MM.1S (cell line): Measurements from ENCODE around the gene FAXDC2.

Source experiments
- DNase-seq: peaks from one replicate; pipeline ENCODE4 v3.0.0-alpha.2; 2015
- H2AFZ ChIP-seq: fragments of 300-600 bp; sonication (generic); 2 replicates; pipeline ENCODE4 v1.6.0; 2016; ENCODE audit warnings: antibody characterized with exemption, low read length
- H3F3A ChIP-seq: fragments of 300-600 bp; sonication (generic); 2 replicates; pipeline ENCODE4 v1.6.1; 2016; ENCODE audit warnings: mild to moderate bottlenecking, antibody characterized with exemption, low read length, moderate library complexity, mixed read lengths; ENCODE audit not compliant: insufficient read depth
- H3K27ac ChIP-seq: fragments of 300-600 bp; sonication (generic); 2 replicates; pipeline ENCODE4 v1.5.1; 2016; ENCODE audit warnings: mild to moderate bottlenecking, low read length
- H3K27me3 ChIP-seq: fragments of 300-600 bp; sonication (generic); replicated peaks from 2 replicates; pipeline ENCODE4 v1.6.0; 2016; ENCODE audit warnings: low read length; ENCODE audit not compliant: insufficient read depth
- H3K36me3 ChIP-seq: fragments of 300-600 bp; sonication (generic); replicated peaks from 2 replicates; pipeline ENCODE4 v1.6.1; 2016; ENCODE audit warnings: mild to moderate bottlenecking, low read length, mixed read lengths; ENCODE audit not compliant: insufficient read depth
- H3K4me1 ChIP-seq: fragments of 300-600 bp; sonication (generic); 2 replicates; pipeline ENCODE4 v1.6.1; 2016; ENCODE audit warnings: low read length, mixed read lengths
- H3K4me2 ChIP-seq: fragments of 300-600 bp; sonication (generic); 2 replicates; pipeline ENCODE4 v1.6.0; 2016; ENCODE audit warnings: low read depth, low read length
- H3K4me3 ChIP-seq: fragments of 300-600 bp; sonication (generic); 2 replicates; pipeline ENCODE4 v1.5.1; 2016; ENCODE audit warnings: low read length, mixed read lengths
- H3K79me2 ChIP-seq: fragments of 300-600 bp; sonication (generic); 2 replicates; pipeline ENCODE4 v1.6.1; 2016; ENCODE audit warnings: mixed run types, low read length, mixed read lengths
- H3K9ac ChIP-seq: fragments of 300-600 bp; sonication (generic); 2 replicates; pipeline ENCODE4 v1.6.1; 2016; ENCODE audit warnings: low read length, mixed read lengths
- H3K9me2 ChIP-seq: fragments of 300-600 bp; sonication (generic); replicated peaks from 2 replicates; pipeline ENCODE4 v1.6.1; 2016; ENCODE audit warnings: mild to moderate bottlenecking, low read length, mixed read lengths; ENCODE audit not compliant: insufficient read depth
- H3K9me3 ChIP-seq: fragments of 300-600 bp; sonication (generic); replicated peaks from 2 replicates; pipeline ENCODE4 v1.6.1; 2016; ENCODE audit warnings: mild to moderate bottlenecking, low read length, mixed read lengths; ENCODE audit not compliant: insufficient read depth
- H4K20me1 ChIP-seq: fragments of 300-600 bp; sonication (generic); 2 replicates; pipeline ENCODE4 v1.6.1; 2016; ENCODE audit warnings: mild to moderate bottlenecking, low read length, moderate library complexity, mixed read lengths; ENCODE audit not compliant: insufficient read depth
- CTCF ChIP-seq: fragments of 300-600 bp; sonication (generic); IDR thresholded peaks from 2 replicates; pipeline ENCODE4 v1.5.1; 2016; ENCODE audit warnings: antibody characterized with exemption, low read length, mixed read lengths
- EZH2 ChIP-seq: fragments of 300-600 bp; sonication (generic); optimal IDR thresholded peaks from 2 replicates; pipeline ENCODE3; 2017; ENCODE audit warnings: low read depth, mild to moderate bottlenecking, antibody characterized with exemption, low read length, mixed read lengths
- EZH2phosphoT487 ChIP-seq: fragments of 300-600 bp; sonication (generic); IDR thresholded peaks from 2 replicates; pipeline ENCODE4 v1.6.1; 2018; ENCODE audit warnings: antibody characterized with exemption, low read length

Gene FAXDC2

GRCh38 chr5:154873791-154874331 lies 23.5 kb upstream of the FAXDC2 start:
- Histone ChIP-seq H3K4me2 (no peak overlapping the region), H3K9ac (no peak overlapping the region), H3K27ac (no peak overlapping the region), H3K79me2 (no peaks in the 10 kb centered on the region), H3F3A (no peaks in the 10 kb centered on the region), H3K36me3 (peaks cover 19% of the 10 kb centered on the region), H3K4me1 (no peaks in the 10 kb centered on the region), H3K4me3 (no peak overlapping the region), H3K9me3 (no peaks in the 10 kb centered on the region), H2AFZ (no peak overlapping the region), H3K9me2 (no peaks in the 10 kb centered on the region), H4K20me1 (no peaks in the 10 kb centered on the region), H3K27me3 (no peaks in the 10 kb centered on the region)
- no peak for DNase-seq
- TF ChIP-seq EZH2phosphoT487, result no peak
- no peak for TF ChIP-seq CTCF
- no peak for TF ChIP-seq EZH2

GRCh38 chr5:154871734-154872133 lies 21.3 kb upstream of the FAXDC2 start:
- H3K9me2 ChIP-seq, result no peaks in the 10 kb centered on the region
- H3K4me3 ChIP-seq, result no peak overlapping the region
- H3K9ac ChIP-seq, result no peak overlapping the region
- H4K20me1 ChIP-seq, result no peaks in the 10 kb centered on the region
- H3K27me3 ChIP-seq, result no peaks in the 10 kb centered on the region
- H3K4me2 ChIP-seq, result no peak overlapping the region
- no peak for TF ChIP-seq CTCF
- TF ChIP-seq EZH2, result no peak
- no peak for TF ChIP-seq EZH2phosphoT487
- peaks cover 22% of the 10 kb centered on the region for H3K36me3 ChIP-seq
- no peak overlapping the region for H3K27ac ChIP-seq
- no peak overlapping the region for H2AFZ ChIP-seq
- DNase-seq, result no peak
- no peaks in the 10 kb centered on the region for H3K9me3 ChIP-seq
- H3K4me1 ChIP-seq, result no peaks in the 10 kb centered on the region
- no peaks in the 10 kb centered on the region for H3K79me2 ChIP-seq
- no peaks in the 10 kb centered on the region for H3F3A ChIP-seq

- Histone ChIP-seq H3K9ac (no peak overlapping the region), H3K36me3 (peaks cover 29% of the 10 kb centered on the region), H3K4me2 (no peak overlapping the region), H3K27me3 (no peaks in the 10 kb centered on the region), H3K4me3 (no peak overlapping the region), H4K20me1 (no peaks in the 10 kb centered on the region), H3K4me1 (no peaks in the 10 kb centered on the region), H3K9me2 (no peaks in the 10 kb centered on the region), H3K9me3 (no peaks in the 10 kb centered on the region), H2AFZ (no peak overlapping the region), H3K27ac (no peak overlapping the region), H3K79me2 (peaks cover 26% of the 10 kb centered on the region), H3F3A (no peaks in the 10 kb centered on the region)
- no peak for DNase-seq
- TF ChIP-seq EZH2phosphoT487 (no peak), EZH2 (no peak), CTCF (no peak)
Observed at GRCh38 chr5:154868702-154869101, 18.3 kb upstream of the FAXDC2 start.
